Kidney glomerular epithelial cell (primary cell): ENCODE data around the gene EYS.
"Not testable (repeated sequence)": the region's sequence is repeated elsewhere in the genome, so short reads cannot be mapped to it uniquely, and the experiment has no call there.

Experiments used
- DNase-seq: peaks from one replicate; lab custom pipeline; 2025; lab: John Stamatoyannopoulos, UW

EYS gene

GRCh38 chr6:63819831-63820230, 1887.2 kb downstream of the EYS start:
- DNase-seq, result no peak

GRCh38 chr6:63817492-63818050, 1889.5 kb downstream of the EYS start:
- no peak for DNase-seq

GRCh38 chr6:63816982-63817436, 1890.0 kb downstream of the EYS start:
- peak; percentile 17 for DNase-seq

GRCh38 chr6:63816401-63816981, 1890.5 kb downstream of the EYS start:
- DNase-seq, result no peak

GRCh38 chr6:63814459-63814858, 1892.6 kb downstream of the EYS start:
- no peak for DNase-seq

- DNase-seq, result no peak
Observed at GRCh38 chr6:63813566-63814120, 1893.4 kb downstream of the EYS start.

GRCh38 chr6:63808576-63808975, 1898.5 kb downstream of the EYS start:
- DNase-seq, result no peak

GRCh38 chr6:63807056-63807455, 1900.0 kb downstream of the EYS start:
- no peak for DNase-seq

- no peak for DNase-seq
Observed at GRCh38 chr6:63806573-63806913, 1900.5 kb downstream of the EYS start.

GRCh38 chr6:63805808-63806572, 1901.0 kb downstream of the EYS start:
- DNase-seq, result peak; percentile 93

- DNase-seq, result no peak
Observed at GRCh38 chr6:63805345-63805744, 1901.7 kb downstream of the EYS start.

GRCh38 chr6:63804381-63804956, 1902.6 kb downstream of the EYS start:
- DNase-seq, result peak; percentile 45

GRCh38 chr6:63803371-63803770, 1903.7 kb downstream of the EYS start:
- no peak for DNase-seq

GRCh38 chr6:63802606-63803206, 1904.3 kb downstream of the EYS start:
- DNase-seq, result peak; percentile 38

GRCh38 chr6:63800386-63800785, 1906.6 kb downstream of the EYS start:
- not testable (repeated sequence) for DNase-seq

- DNase-seq, result no peak
Observed at GRCh38 chr6:63799813-63800212, 1907.2 kb downstream of the EYS start.

- no peak for DNase-seq
Observed at GRCh38 chr6:63799313-63799712, 1907.7 kb downstream of the EYS start.

- no peak for DNase-seq
Observed at GRCh38 chr6:63798378-63798777, 1908.6 kb downstream of the EYS start.

GRCh38 chr6:63797721-63798120, 1909.3 kb downstream of the EYS start:
- DNase-seq, result no peak

- DNase-seq, result no peak
Observed at GRCh38 chr6:63795826-63796225, 1911.2 kb downstream of the EYS start.

GRCh38 chr6:63795006-63795405, 1912.0 kb downstream of the EYS start:
- no peak for DNase-seq

GRCh38 chr6:63793465-63794137, 1913.4 kb downstream of the EYS start:
- DNase-seq, result no peak
